GM23338 (cell line): ENCODE results near the gene ADAM30. TPM values are rescaled to one million over a fixed set of nuclear protein-coding genes. Genes with fewer than 3 reads are reported as not detected.

Source experiments
- ATAC-seq: fragments of 200-7000 bp; cut with Tn5 transposase; 3 replicates; pipeline ENCODE4 v1.9.1; 2020
- DNase-seq: peaks from one replicate; pipeline ENCODE4 v3.0.0-alpha.2; 2015; ENCODE audit warnings: low spot score
- H2AFZ ChIP-seq: fragments of 200-600 bp; sonication (generic); 2 replicates; pipeline ENCODE4 v1.8.0; 2016; ENCODE audit warnings: antibody characterized with exemption, mild to moderate bottlenecking, moderate library complexity
- H3F3A ChIP-seq: fragments of 200-600 bp; sonication (generic); replicated peaks from 2 replicates; pipeline ENCODE4 v1.8.0; 2017; ENCODE audit warnings: antibody characterized with exemption, mixed run types, low read depth
- H3K27ac ChIP-seq: fragments of 200-600 bp; sonication (generic); 2 replicates; pipeline ENCODE4 v1.6.1; 2016; ENCODE audit warnings: low read depth
- H3K27me3 ChIP-seq: fragments of 200-600 bp; sonication (generic); 2 replicates; pipeline ENCODE4 v1.8.0; 2016; ENCODE audit warnings: mild to moderate bottlenecking, mixed run types, moderate library complexity; ENCODE audit not compliant: insufficient read depth
- H3K36me3 ChIP-seq: fragments of 200-600 bp; sonication (generic); 2 replicates; pipeline ENCODE4 v1.8.0; 2016; ENCODE audit warnings: mild to moderate bottlenecking; ENCODE audit not compliant: insufficient read depth
- H3K4me1 ChIP-seq: fragments of 200-600 bp; sonication (generic); 2 replicates; pipeline ENCODE4 v1.8.0; 2016; ENCODE audit warnings: mild to moderate bottlenecking, moderate library complexity; ENCODE audit not compliant: insufficient read depth
- H3K4me2 ChIP-seq: fragments of 200-600 bp; sonication (generic); 2 replicates; pipeline ENCODE4 v1.7.1; 2017; ENCODE audit warnings: mixed run types
- H3K4me3 ChIP-seq: fragments of 200-600 bp; sonication (generic); 2 replicates; pipeline ENCODE4 v1.6.1; 2016; ENCODE audit warnings: mixed run types
- H3K79me2 ChIP-seq: fragments of 200-600 bp; sonication (generic); replicated peaks from 2 replicates; pipeline ENCODE4 v1.8.0; 2017; ENCODE audit warnings: mild to moderate bottlenecking; ENCODE audit not compliant: insufficient read depth
- H3K9me2 ChIP-seq: fragments of 200-600 bp; sonication (generic); 2 replicates; pipeline ENCODE4 v1.8.0; 2017; ENCODE audit not compliant: insufficient read depth
- H4K20me1 ChIP-seq: fragments of 200-600 bp; sonication (generic); replicated peaks from 2 replicates; pipeline ENCODE4 v1.8.0; 2017; ENCODE audit warnings: mild to moderate bottlenecking; ENCODE audit not compliant: insufficient read depth
- H3K27ac Mint-ChIP-seq: 2 replicates; pipeline ENCODE4 v1.8.0; 2020; ENCODE audit warnings: inconsistent platforms, mild to moderate bottlenecking, moderate library complexity, mixed read lengths
- H3K27me3 Mint-ChIP-seq: 3 replicates; pipeline ENCODE4 v1.8.0; 2022; ENCODE audit warnings: low read depth, mild to moderate bottlenecking, moderate library complexity, mixed read lengths, inconsistent platforms; ENCODE audit not compliant: insufficient read depth, poor library complexity
- H3K36me3 Mint-ChIP-seq: 3 replicates; pipeline ENCODE4 v1.8.0; 2021; ENCODE audit warnings: low read depth, mild to moderate bottlenecking, inconsistent platforms, moderate library complexity, mixed read lengths
- H3K4me1 Mint-ChIP-seq: 3 replicates; pipeline ENCODE4 v1.8.0; 2020; ENCODE audit warnings: mild to moderate bottlenecking, inconsistent platforms, mixed read lengths
- H3K4me3 Mint-ChIP-seq: 3 replicates; pipeline ENCODE4 v1.8.0; 2021; ENCODE audit warnings: moderate library complexity, mild to moderate bottlenecking, inconsistent platforms, mixed read lengths
- H3K9me3 Mint-ChIP-seq: 3 replicates; pipeline ENCODE4 v1.8.0; 2020; ENCODE audit warnings: moderate library complexity, mild to moderate bottlenecking, inconsistent platforms, mixed read lengths
- CREB1 ChIP-seq: fragments of 250-450 bp; sonication (Bioruptor Pico); IDR thresholded peaks from 2 replicates; pipeline ENCODE4 v1.5.0; 2020; ENCODE audit warnings: low read depth, mild to moderate bottlenecking, moderate library complexity
- CTCF ChIP-seq, 2 experiments: fragments of 200-600 bp in 1 of 2; sonication (generic) in 1 of 2; conservative IDR thresholded peaks; 2 replicates each; pipeline versions ENCODE4 v1.5.1 to v1.6.1; 2016 to 2017; ENCODE audit warnings: antibody characterized with exemption in 2 of 2, low read depth in 2 of 2, mild to moderate bottlenecking in 2 of 2, moderate library complexity in 1 of 2
- ETS1 ChIP-seq: IDR thresholded peaks from 2 replicates; pipeline ENCODE4 v1.6.1; 2016; ENCODE audit warnings: antibody characterized with exemption
- EZH2 ChIP-seq: fragments of 200-600 bp; sonication (generic); IDR thresholded peaks from one replicate; pipeline ENCODE4 v1.8.0; 2017; ENCODE audit warnings: antibody characterized with exemption, mild to moderate bottlenecking, low read depth; ENCODE audit not compliant: unreplicated experiment
- EZH2phosphoT487 ChIP-seq: fragments of 200-600 bp; sonication (generic); IDR thresholded peaks from one replicate; pipeline ENCODE4 v1.8.1; 2018; ENCODE audit warnings: antibody characterized with exemption; ENCODE audit not compliant: unreplicated experiment
- POLR2AphosphoS5 ChIP-seq: IDR thresholded peaks from 2 replicates; pipeline ENCODE4 v1.6.1; 2016; ENCODE audit warnings: antibody characterized with exemption, low read depth
- ZNF462 ChIP-seq: fragments of 250-450 bp; sonication (Bioruptor Pico); IDR thresholded peaks from 2 replicates; pipeline ENCODE4 v1.5.0; 2020; ENCODE audit warnings: mild to moderate bottlenecking, moderate library complexity
- long read RNA-seq: library from polyadenylated mRNA; unstranded; transcript quantifications from one replicate; pipeline ENCODE4 v2.0.0, GENCODE V29; 2020; ENCODE audit not compliant: unreplicated experiment
- polyA plus RNA-seq: library from polyadenylated mRNA; unstranded; fragments of >200 nt; fragmentation: Nextera tagmentation; extraction: Ambion mirVana; gene quantifications from 2 replicates; pipeline ENCODE4 v1.2.1, GENCODE V29; 2016
- total RNA-seq: library from RNA; depleted of rRNA; stranded (reverse); fragments of >200 nt; shearing (Covaris generic); gene quantifications from 2 replicates; pipeline ENCODE4 v1.2.3, GENCODE V29; 2014; rRNA removed

The ADAM30 gene
- total RNA-seq: not detected in 2 replicates
- polyA plus RNA-seq: not detected in 2 replicates
- long read RNA-seq: 0 reads

- H3K4me3 ChIP-seq: no peak within 1 kb of the TSS
- no peaks in the 10 kb centered on the region for H4K20me1 ChIP-seq
- no peaks in the 10 kb centered on the region for H3K4me1 ChIP-seq
- Mint-ChIP-seq H3K27ac (no peak within 1 kb of the TSS), H3K4me3 (peak within 1 kb of the TSS; percentile 52; the same call in 2 of the 3 replicates), H3K36me3 (no peaks in the 10 kb centered on the region), H3K27me3 (peaks cover 7% of the 10 kb centered on the region), H3K9me3 (no peaks in the 10 kb centered on the region; the same call in 2 of the 3 replicates), H3K4me1 (peaks cover 2% of the 10 kb centered on the region; the same call in 1 of the 3 replicates)
- TF ChIP-seq POLR2AphosphoS5 (no peak), CTCF (conservative IDR thresholded peaks at IDR 0.05; ENCODE audit: low read depth in 2 of 2) (peak; percentile 57 to 58)
- H3K4me2 ChIP-seq: no peak within 1 kb of the TSS
- H3F3A ChIP-seq: no peaks in the 10 kb centered on the region
- peak within 1 kb of the TSS; percentile 90 for H2AFZ ChIP-seq
- H3K9me2 ChIP-seq: no peaks in the 10 kb centered on the region
- H3K27ac ChIP-seq: no peak within 1 kb of the TSS
- DNase-seq: peak; percentile 64
- H3K79me2 ChIP-seq: no peaks in the 10 kb centered on the region
- no peaks in the 10 kb centered on the region; the same call in 1 of the 2 replicates for H3K27me3 ChIP-seq
- ATAC-seq: peak; percentile 97
- H3K36me3 ChIP-seq: no peaks in the 10 kb centered on the region
Observed at GRCh38 chr1:119896303-119896702, at the start of gene ADAM30. Gene ADAM30 (minus strand): TSS chr1:119896515. CDS start chr1:119896336, 179 bp downstream.

GRCh38 chr1:119943216-119943615 is 46.9 kb upstream of the ADAM30 start:
- H3K27me3 Mint-ChIP-seq: no peaks in the 10 kb centered on the region
- ATAC-seq (no peak), DNase-seq (no peak)
- Histone ChIP-seq H3K4me1 (no peaks in the 10 kb centered on the region), H3K4me2 (no peak overlapping the region), H3K36me3 (0 out of 2 replicates have a peak, but pooled peaks cover 7% of the 10 kb centered on the region), H3K27me3 (no peaks in the 10 kb centered on the region), H2AFZ (no peak overlapping the region), H3K4me3 (no peak overlapping the region), H4K20me1 (no peaks in the 10 kb centered on the region), H3K9me2 (no peaks in the 10 kb centered on the region), H3K27ac (no peak overlapping the region), H3F3A (no peaks in the 10 kb centered on the region), H3K79me2 (no peaks in the 10 kb centered on the region)
- H3K9me3 Mint-ChIP-seq: no peaks in the 10 kb centered on the region
- H3K36me3 Mint-ChIP-seq: peaks cover 3% of the 10 kb centered on the region; the same call in 1 of the 3 replicates
- H3K4me3 Mint-ChIP-seq: no peak overlapping the region
- no peak overlapping the region for H3K27ac Mint-ChIP-seq
- no peaks in the 10 kb centered on the region for H3K4me1 Mint-ChIP-seq
- no peak for TF ChIP-seq ETS1

GRCh38 chr1:119941392-119941791 is 45.1 kb upstream of the ADAM30 start:
- no peak overlapping the region for H3K4me2 ChIP-seq
- H3K27ac ChIP-seq: no peak overlapping the region
- Mint-ChIP-seq H3K27ac (no peak overlapping the region), H3K27me3 (no peaks in the 10 kb centered on the region), H3K4me1 (peaks cover 7% of the 10 kb centered on the region), H3K36me3 (peaks cover 2% of the 10 kb centered on the region; the same call in 2 of the 3 replicates), H3K4me3 (no peak overlapping the region), H3K9me3 (no peaks in the 10 kb centered on the region)
- no peaks in the 10 kb centered on the region for H3K36me3 ChIP-seq
- H3K9me2 ChIP-seq: no peaks in the 10 kb centered on the region
- no peaks in the 10 kb centered on the region for H3K27me3 ChIP-seq
- ATAC-seq: no peak
- no peaks in the 10 kb centered on the region for H3F3A ChIP-seq
- no peak for DNase-seq
- peaks cover 6% of the 10 kb centered on the region for H3K4me1 ChIP-seq
- no peaks in the 10 kb centered on the region for H3K79me2 ChIP-seq
- no peaks in the 10 kb centered on the region for H4K20me1 ChIP-seq
- H3K4me3 ChIP-seq: no peak overlapping the region
- no peak overlapping the region for H2AFZ ChIP-seq
- TF ChIP-seq CREB1 (CRISPR knock-in tag) (no peak), EZH2phosphoT487 (no peak), EZH2 (no peak), ZNF462 (CRISPR knock-in tag) (no peak)
